K562 (cell line): ENCODE measurements around the gene SLC25A42. TPM values are rescaled to one million over a fixed set of nuclear protein-coding genes. Genes with fewer than 3 reads are reported as not detected.
A peak's percentile ranks its signal among the peaks of the same experiment; 100 is the strongest.

ENCODE experiments used
- E2F3 ChIP-seq: fragments of 250-450 bp; sonication (Bioruptor Pico); IDR thresholded peaks from 2 replicates; pipeline ENCODE4 v1.4.0; 2020; ENCODE audit warnings: mild to moderate bottlenecking
- FUS ChIP-seq: fragments of 200-400 bp; formaldehyde crosslinking; optimal IDR thresholded peaks from 2 replicates; pipeline ENCODE3; 2017; ENCODE audit warnings: low read depth, low read length
- GTF2E2 ChIP-seq: fragments of 200-800 bp; sonication (Bioruptor generic); IDR thresholded peaks from 2 replicates; pipeline ENCODE4 v1.6.1; 2016; ENCODE audit warnings: missing genetic modification characterization, missing compliant biosample characterization
- HOXB6 ChIP-seq: fragments of 250-450 bp; sonication (Bioruptor Pico); IDR thresholded peaks from 2 replicates; pipeline ENCODE4 v1.5.1; 2022; ENCODE audit warnings: mild to moderate bottlenecking, borderline replicate concordance
- NCOA6 ChIP-seq: fragments of 450-650 bp; IDR thresholded peaks from 2 replicates; pipeline ENCODE4 v1.6.1; 2017; ENCODE audit warnings: mild to moderate bottlenecking
- SIRT6 ChIP-seq: IDR thresholded peaks from one replicate; pipeline ENCODE4 v1.6.1; 2012; ENCODE audit warnings: low read depth, mild to moderate bottlenecking, control low read depth, inconsistent platforms, low read length, moderate library complexity
- SRF ChIP-seq, 2 experiments: fragments of 250-450, 450-650 bp in 1 of 2; sonication (Bioruptor Pico) in 1 of 2; sonication (generic) in 1 of 2; formaldehyde crosslinking; IDR thresholded peaks; 2 replicates each; pipeline versions ENCODE4 v1.5.0 to v1.5.1; 2020 to 2022; ENCODE audit warnings: mild to moderate bottlenecking in 1 of 2, missing genetic modification reagents in 1 of 2
- XRCC4 ChIP-seq: IDR thresholded peaks from one replicate; pipeline ENCODE4 v1.6.1; 2011; ENCODE audit not compliant: insufficient read depth, insufficient read length; ENCODE audit errors: extremely low read depth
- ZNF318 ChIP-seq, 2 experiments: fragments of 450-650 bp; IDR thresholded peaks; 2 replicates each; pipeline ENCODE4 v1.6.1; 2016; ENCODE audit warnings: mild to moderate bottlenecking in 2 of 2, borderline replicate concordance in 1 of 2, low read depth in 1 of 2, moderate library complexity in 1 of 2
- polyA plus RNA-seq, 8 experiments: library from polyadenylated mRNA; depleted of rRNA in 4 of 8; stranded (reverse) in 5 of 8; unstranded in 3 of 8; fragments of >200 nt; fragmentation: Nextera tagmentation in 2 of 8; fragmentation: Illumina TruSeq in 1 of 8; extraction: Ambion mirVana in 2 of 8; extraction: Trizol in 1 of 8; gene quantifications; 2 replicates each; pipeline versions ENCODE4 v1.2.1 to v1.2.3, GENCODE V29; 2011 to 2014; ENCODE audit warnings: inconsistent platforms in 1 of 8, missing spikeins in 1 of 8
- total RNA-seq, 7 experiments: library from RNA; depleted of rRNA in 6 of 7; stranded (reverse); fragments of >200 nt in 6 of 7; fragmentation: Illumina TruSeq in 2 of 7; extraction: Trizol in 2 of 7; gene quantifications; 2 replicates each; pipeline versions ENCODE4 v1.2.1 to v1.2.3, GENCODE V29; 2011 to 2021; ENCODE audit warnings: low replicate concordance in 1 of 7
- TF ChIP-seq, protein P1 (sequence below): fragments of 250-450 bp; sonication (Bioruptor Pico); IDR thresholded peaks from 2 replicates; pipeline ENCODE4 v1.8.0; 2021; ENCODE audit warnings: mild to moderate bottlenecking, moderate library complexity
- TF ChIP-seq, protein P2 (sequence below): sonication (generic); formaldehyde crosslinking; IDR thresholded peaks from 2 replicates; pipeline ENCODE4 v1.8.0; 2023; ENCODE audit warnings: mild to moderate bottlenecking, missing genetic modification reagents
- TF ChIP-seq, protein P3 (sequence below): fragments of 450-650 bp; IDR thresholded peaks from 2 replicates; pipeline ENCODE4 v1.6.1; 2017; ENCODE audit warnings: mild to moderate bottlenecking, moderate library complexity

SLC25A42 gene
- total and polyA plus RNA-seq, 9 of the 15 experiments (the other 6 are each of a cell fraction or from before 2014, with no cell fraction given), result 0.59 to 32.2 (median 14.1) TPM

DNA sequence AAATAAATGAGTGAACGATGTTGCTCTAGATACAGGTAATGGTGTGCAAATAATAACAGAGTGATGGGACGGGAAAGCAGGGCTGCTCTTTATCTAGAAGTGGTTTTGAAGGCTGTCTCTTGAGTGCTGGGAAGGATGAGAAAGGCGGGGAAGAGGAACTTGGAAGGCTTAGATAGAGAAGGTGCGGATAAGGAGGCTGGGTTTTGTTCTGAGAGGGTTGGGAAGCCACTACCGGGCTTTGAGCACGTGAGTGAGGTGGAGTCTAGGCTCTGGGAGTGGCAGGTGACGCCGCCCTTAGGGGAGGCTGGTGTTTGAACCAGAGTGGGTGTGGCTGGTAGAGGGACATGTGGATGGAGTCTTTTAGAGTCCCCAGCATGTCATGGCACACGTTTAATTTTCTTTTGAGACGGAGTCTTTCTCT, 29.6 kb upstream of the SLC25A42 start (continued):
- peak in 1 of 2 experiments; percentile 77; a peak in 2 of 4 replicates for TF ChIP-seq ZNF318 (IDR thresholded peaks at IDR 0.05; ENCODE audit: borderline replicate concordance in 1 of 2, low read depth in 1 of 2)
- TF ChIP-seq, protein P1, sequence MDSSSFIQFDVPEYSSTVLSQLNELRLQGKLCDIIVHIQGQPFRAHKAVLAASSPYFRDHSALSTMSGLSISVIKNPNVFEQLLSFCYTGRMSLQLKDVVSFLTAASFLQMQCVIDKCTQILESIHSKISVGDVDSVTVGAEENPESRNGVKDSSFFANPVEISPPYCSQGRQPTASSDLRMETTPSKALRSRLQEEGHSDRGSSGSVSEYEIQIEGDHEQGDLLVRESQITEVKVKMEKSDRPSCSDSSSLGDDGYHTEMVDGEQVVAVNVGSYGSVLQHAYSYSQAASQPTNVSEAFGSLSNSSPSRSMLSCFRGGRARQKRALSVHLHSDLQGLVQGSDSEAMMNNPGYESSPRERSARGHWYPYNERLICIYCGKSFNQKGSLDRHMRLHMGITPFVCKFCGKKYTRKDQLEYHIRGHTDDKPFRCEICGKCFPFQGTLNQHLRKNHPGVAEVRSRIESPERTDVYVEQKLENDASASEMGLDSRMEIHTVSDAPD (CRISPR knock-in tag), result no peak
- TF ChIP-seq NCOA6, result no peak
- no peak for TF ChIP-seq SIRT6
- TF ChIP-seq, protein P2, sequence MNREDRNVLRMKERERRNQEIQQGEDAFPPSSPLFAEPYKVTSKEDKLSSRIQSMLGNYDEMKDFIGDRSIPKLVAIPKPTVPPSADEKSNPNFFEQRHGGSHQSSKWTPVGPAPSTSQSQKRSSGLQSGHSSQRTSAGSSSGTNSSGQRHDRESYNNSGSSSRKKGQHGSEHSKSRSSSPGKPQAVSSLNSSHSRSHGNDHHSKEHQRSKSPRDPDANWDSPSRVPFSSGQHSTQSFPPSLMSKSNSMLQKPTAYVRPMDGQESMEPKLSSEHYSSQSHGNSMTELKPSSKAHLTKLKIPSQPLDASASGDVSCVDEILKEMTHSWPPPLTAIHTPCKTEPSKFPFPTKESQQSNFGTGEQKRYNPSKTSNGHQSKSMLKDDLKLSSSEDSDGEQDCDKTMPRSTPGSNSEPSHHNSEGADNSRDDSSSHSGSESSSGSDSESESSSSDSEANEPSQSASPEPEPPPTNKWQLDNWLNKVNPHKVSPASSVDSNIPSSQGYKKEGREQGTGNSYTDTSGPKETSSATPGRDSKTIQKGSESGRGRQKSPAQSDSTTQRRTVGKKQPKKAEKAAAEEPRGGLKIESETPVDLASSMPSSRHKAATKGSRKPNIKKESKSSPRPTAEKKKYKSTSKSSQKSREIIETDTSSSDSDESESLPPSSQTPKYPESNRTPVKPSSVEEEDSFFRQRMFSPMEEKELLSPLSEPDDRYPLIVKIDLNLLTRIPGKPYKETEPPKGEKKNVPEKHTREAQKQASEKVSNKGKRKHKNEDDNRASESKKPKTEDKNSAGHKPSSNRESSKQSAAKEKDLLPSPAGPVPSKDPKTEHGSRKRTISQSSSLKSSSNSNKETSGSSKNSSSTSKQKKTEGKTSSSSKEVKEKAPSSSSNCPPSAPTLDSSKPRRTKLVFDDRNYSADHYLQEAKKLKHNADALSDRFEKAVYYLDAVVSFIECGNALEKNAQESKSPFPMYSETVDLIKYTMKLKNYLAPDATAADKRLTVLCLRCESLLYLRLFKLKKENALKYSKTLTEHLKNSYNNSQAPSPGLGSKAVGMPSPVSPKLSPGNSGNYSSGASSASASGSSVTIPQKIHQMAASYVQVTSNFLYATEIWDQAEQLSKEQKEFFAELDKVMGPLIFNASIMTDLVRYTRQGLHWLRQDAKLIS (CRISPR knock-in tag), result 0 out of 2 replicates have a peak, but pooled peaks have one; percentile 35
- no peak for TF ChIP-seq E2F3 (CRISPR knock-in tag)
- TF ChIP-seq GTF2E2 (tag), result peak; percentile 60; the same call in 1 of the 2 replicates
- no peak for TF ChIP-seq XRCC4
- TF ChIP-seq FUS, result no peak
- TF ChIP-seq, protein P3, sequence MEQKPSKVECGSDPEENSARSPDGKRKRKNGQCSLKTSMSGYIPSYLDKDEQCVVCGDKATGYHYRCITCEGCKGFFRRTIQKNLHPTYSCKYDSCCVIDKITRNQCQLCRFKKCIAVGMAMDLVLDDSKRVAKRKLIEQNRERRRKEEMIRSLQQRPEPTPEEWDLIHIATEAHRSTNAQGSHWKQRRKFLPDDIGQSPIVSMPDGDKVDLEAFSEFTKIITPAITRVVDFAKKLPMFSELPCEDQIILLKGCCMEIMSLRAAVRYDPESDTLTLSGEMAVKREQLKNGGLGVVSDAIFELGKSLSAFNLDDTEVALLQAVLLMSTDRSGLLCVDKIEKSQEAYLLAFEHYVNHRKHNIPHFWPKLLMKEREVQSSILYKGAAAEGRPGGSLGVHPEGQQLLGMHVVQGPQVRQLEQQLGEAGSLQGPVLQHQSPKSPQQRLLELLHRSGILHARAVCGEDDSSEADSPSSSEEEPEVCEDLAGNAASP, result no peak
- TF ChIP-seq HOXB6 (CRISPR knock-in tag), result no peak
- peak in 1 of 2 experiments; percentile 71; a peak in 1 of 4 replicates for TF ChIP-seq SRF (CRISPR knock-in tag; IDR thresholded peaks at IDR 0.05)
